ENCODE data around the gene MED13.
"Not testable (repeated sequence)": the region's sequence is repeated elsewhere in the genome, so short reads cannot be mapped to it uniquely, and the experiment has no call there.

Gene MED13

DNA sequence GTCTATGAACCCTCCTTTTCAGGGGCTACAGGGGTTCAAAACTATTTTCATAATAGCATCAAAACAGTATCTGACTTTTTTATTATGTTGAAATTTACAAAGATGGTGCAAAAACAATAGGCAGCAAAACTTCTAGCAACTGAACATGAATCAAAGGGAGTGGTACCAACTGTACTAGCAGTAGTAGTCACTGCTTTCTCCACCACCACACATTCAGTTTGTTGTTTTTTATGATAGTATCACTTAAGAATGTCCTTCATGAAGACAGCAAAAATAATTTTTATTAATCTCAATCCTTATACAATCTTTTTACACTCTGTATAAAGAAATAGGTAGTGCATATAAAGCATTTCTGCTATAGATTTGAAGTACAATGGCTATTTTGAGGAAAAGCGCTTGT, 47.6 kb downstream of the MED13 start:
- Histone ChIP-seq H3K36me3 (ENCODE audit: control insufficient read depth, insufficient read depth, low read length, severe bottlenecking) (peaks cover 51% of the 10 kb centered on the region), H3K4me3 (ENCODE audit: low read length) (no peak overlapping the region), H3K9ac (ENCODE audit: low read length) (no peak overlapping the region), H3K4me1 (ENCODE audit: control insufficient read depth, insufficient read depth, low read length) (peaks cover 11% of the 10 kb centered on the region), H3K9me3 (ENCODE audit: control insufficient read depth, low read length) (no peaks in the 10 kb centered on the region), H3K27me3 (replicated peaks; ENCODE audit: control insufficient read depth, insufficient read depth, low read length) (no peaks in the 10 kb centered on the region)
- DNase-seq (ENCODE audit: low read depth) = peak; percentile 44

DNA sequence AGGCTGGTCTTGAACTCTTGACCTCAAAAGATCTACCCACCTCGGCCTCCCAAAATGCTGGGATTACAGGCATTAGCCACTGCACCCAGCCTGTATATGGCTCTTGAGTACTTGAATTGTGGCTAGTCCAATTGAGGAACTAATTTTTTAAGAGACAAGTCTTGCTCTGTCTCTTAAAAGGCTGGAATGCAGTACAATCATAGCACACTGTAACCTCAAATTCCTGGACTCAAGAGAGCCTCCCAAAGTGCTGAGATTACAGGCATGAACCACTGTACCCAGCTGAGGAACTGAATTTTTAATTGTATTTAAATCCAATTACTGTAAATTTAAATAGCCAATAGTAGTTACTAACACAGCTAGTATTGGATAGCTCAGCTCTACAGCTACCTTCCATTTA, 50.6 kb downstream of the MED13 start:
- Histone ChIP-seq H3K36me3 (ENCODE audit: control insufficient read depth, insufficient read depth, low read length, severe bottlenecking) (peaks cover 64% of the 10 kb centered on the region), H3K4me3 (ENCODE audit: low read length) (no peak overlapping the region), H3K9me3 (ENCODE audit: control insufficient read depth, low read length) (no peaks in the 10 kb centered on the region), H3K4me1 (ENCODE audit: control insufficient read depth, insufficient read depth, low read length) (peaks cover 11% of the 10 kb centered on the region), H3K9ac (ENCODE audit: low read length) (no peak overlapping the region), H3K27me3 (replicated peaks; ENCODE audit: control insufficient read depth, insufficient read depth, low read length) (no peaks in the 10 kb centered on the region)
- DNase-seq (ENCODE audit: low read depth) = peak; percentile 40

DNA sequence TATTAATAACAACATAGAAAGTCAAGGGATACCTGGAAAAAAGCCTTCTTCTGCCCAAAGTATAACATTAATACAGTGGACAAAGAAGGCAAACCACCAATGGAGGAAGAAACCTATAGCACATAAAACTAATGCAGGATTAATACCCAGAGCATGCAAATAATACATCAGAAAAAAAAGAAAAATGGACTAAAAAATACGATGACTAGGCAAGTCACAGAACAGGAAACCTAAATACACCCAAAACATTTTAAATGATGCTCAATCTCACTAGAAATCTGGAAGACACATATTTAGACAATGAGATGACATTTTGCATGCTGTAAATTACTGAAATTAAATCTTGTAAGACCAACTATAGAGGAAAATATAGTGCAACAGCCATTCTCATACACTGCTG, 55.9 kb downstream of the MED13 start:
- Histone ChIP-seq H3K4me3 (ENCODE audit: low read length) (no peak overlapping the region), H3K9ac (ENCODE audit: low read length) (no peak overlapping the region), H3K36me3 (ENCODE audit: control insufficient read depth, insufficient read depth, low read length, severe bottlenecking) (peaks cover 57% of the 10 kb centered on the region), H3K4me1 (ENCODE audit: control insufficient read depth, insufficient read depth, low read length) (no peaks in the 10 kb centered on the region), H3K9me3 (ENCODE audit: control insufficient read depth, low read length) (no peaks in the 10 kb centered on the region), H3K27me3 (replicated peaks; ENCODE audit: control insufficient read depth, insufficient read depth, low read length) (no peaks in the 10 kb centered on the region)
- no peak for DNase-seq (ENCODE audit: low read depth)

DNA sequence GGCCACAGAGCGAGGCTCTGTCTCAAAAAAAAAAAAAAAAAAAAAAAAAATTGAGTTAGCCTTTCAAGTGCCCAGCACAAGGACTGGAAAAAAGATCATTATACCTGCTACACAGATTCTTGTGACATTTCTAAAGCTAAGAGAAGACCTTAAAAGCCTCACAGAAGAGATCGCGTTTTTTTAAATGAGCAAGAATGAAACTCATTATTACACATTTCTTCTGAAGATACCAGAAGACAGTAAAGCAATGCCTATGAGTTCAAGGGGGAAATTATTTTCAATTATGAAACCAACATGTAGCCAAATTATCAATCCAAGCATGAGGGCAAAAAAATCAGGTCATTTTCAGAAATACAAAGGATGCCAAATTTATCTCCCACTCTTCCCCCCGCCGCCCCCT, 56.8 kb downstream of the MED13 start:
- Histone ChIP-seq H3K36me3 (ENCODE audit: control insufficient read depth, insufficient read depth, low read length, severe bottlenecking) (peaks cover 55% of the 10 kb centered on the region), H3K9me3 (ENCODE audit: control insufficient read depth, low read length) (no peaks in the 10 kb centered on the region), H3K27me3 (replicated peaks; ENCODE audit: control insufficient read depth, insufficient read depth, low read length) (no peaks in the 10 kb centered on the region), H3K4me1 (ENCODE audit: control insufficient read depth, insufficient read depth, low read length) (no peaks in the 10 kb centered on the region), H3K9ac (ENCODE audit: low read length) (no peak overlapping the region), H3K4me3 (ENCODE audit: low read length) (no peak overlapping the region)
- no peak for DNase-seq (ENCODE audit: low read depth)

DNA sequence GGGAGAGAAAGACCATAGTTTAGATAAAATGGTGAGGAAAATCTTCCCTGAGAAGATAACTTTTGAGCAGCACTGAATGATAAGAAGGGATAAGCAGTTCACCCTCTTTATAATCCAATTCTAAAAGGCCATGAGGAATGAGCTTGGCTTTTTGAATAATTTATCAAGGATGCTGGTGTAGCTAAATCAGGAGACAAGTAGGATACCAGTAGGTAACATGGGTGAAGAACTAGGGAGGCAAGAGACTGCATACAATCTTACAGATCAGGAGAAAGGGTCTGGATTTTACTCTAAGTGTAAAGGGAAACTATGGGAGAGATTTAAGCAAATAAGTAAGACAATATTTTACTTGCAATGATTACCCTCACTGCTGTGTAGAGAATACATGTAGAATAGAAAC, 60.7 kb downstream of the MED13 start:
- Histone ChIP-seq H3K36me3 (ENCODE audit: control insufficient read depth, insufficient read depth, low read length, severe bottlenecking) (peaks cover 48% of the 10 kb centered on the region), H3K4me3 (ENCODE audit: low read length) (no peak overlapping the region), H3K9me3 (ENCODE audit: control insufficient read depth, low read length) (no peaks in the 10 kb centered on the region), H3K9ac (ENCODE audit: low read length) (no peak overlapping the region), H3K4me1 (ENCODE audit: control insufficient read depth, insufficient read depth, low read length) (no peaks in the 10 kb centered on the region), H3K27me3 (replicated peaks; ENCODE audit: control insufficient read depth, insufficient read depth, low read length) (no peaks in the 10 kb centered on the region)
- no peak for DNase-seq (ENCODE audit: low read depth)

DNA sequence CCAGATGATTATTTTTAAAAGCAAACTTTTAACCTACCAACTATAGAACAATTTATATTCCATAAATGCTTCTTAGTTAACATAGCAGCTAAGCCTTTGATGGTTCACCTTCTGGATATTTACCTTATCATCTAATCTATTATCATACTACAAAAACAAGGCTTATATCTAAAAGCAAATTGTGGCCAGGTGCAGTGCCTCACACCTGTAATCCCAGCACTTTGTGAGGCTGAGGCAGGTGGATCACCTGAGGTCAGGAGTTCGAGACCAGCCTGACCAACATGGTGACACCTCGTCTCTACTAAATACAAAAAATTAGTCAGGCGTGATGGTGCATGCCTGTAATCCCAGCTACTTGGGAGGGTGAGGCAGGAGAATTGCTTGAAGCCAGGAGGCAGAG, 61.9 kb downstream of the MED13 start:
- not testable (repeated sequence) for H3K4me1 ChIP-seq (ENCODE audit: control insufficient read depth, insufficient read depth, low read length); H3K9me3 ChIP-seq (ENCODE audit: control insufficient read depth, low read length); H3K4me3 ChIP-seq (ENCODE audit: low read length); DNase-seq (ENCODE audit: low read depth); H3K27me3 ChIP-seq (replicated peaks; ENCODE audit: control insufficient read depth, insufficient read depth, low read length); H3K9ac ChIP-seq (ENCODE audit: low read length)
- H3K36me3 ChIP-seq (ENCODE audit: control insufficient read depth, insufficient read depth, low read length, severe bottlenecking) = peaks cover 43% of the 10 kb centered on the region

DNA sequence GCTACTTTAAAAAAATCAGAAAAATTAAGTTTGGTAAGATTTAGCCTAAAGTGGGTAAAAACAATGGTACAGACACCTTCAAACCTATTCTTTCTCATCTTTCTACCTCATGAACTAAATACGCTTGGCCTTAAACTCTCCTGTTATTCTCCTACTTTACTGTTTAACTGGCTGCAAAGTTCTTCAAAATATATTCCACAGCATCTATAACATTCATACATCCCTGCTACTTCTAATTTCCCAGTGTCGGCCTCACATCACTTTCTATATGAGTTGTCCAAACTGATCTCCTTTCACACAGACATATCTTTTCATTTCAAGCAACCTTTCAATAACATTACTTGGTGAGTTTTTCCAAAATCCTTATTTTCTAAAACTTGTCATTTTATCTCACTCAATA, 64.0 kb downstream of the MED13 start:
- Histone ChIP-seq H3K4me1 (ENCODE audit: control insufficient read depth, insufficient read depth, low read length) (peaks cover 16% of the 10 kb centered on the region), H3K9me3 (ENCODE audit: control insufficient read depth, low read length) (no peaks in the 10 kb centered on the region), H3K9ac (ENCODE audit: low read length) (no peak overlapping the region), H3K4me3 (ENCODE audit: low read length) (no peak overlapping the region), H3K36me3 (ENCODE audit: control insufficient read depth, insufficient read depth, low read length, severe bottlenecking) (peaks cover 43% of the 10 kb centered on the region), H3K27me3 (replicated peaks; ENCODE audit: control insufficient read depth, insufficient read depth, low read length) (no peaks in the 10 kb centered on the region)
- no peak for DNase-seq (ENCODE audit: low read depth)

DNA sequence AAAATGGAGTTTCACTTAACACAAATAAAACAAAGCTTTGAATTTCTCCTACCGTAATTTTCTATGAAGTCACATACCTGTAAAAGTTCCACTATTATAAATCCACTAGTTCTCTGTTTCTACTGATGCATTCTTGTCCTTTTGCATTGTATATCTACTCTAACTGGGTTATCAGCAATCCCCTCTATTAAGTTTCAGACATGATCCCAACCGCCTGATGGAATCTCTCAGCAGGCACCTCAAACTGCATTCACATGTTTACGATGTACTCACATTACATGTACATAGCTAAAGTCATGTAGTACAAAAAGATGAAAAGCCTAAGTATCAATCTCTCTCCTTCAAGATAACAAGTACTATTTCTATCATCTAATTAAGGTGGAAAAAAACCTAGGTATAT, 64.9 kb downstream of the MED13 start:
- Histone ChIP-seq H3K4me1 (ENCODE audit: control insufficient read depth, insufficient read depth, low read length) (peaks cover 16% of the 10 kb centered on the region), H3K9me3 (ENCODE audit: control insufficient read depth, low read length) (no peaks in the 10 kb centered on the region), H3K27me3 (replicated peaks; ENCODE audit: control insufficient read depth, insufficient read depth, low read length) (no peaks in the 10 kb centered on the region), H3K9ac (ENCODE audit: low read length) (no peak overlapping the region), H3K36me3 (ENCODE audit: control insufficient read depth, insufficient read depth, low read length, severe bottlenecking) (peaks cover 40% of the 10 kb centered on the region), H3K4me3 (ENCODE audit: low read length) (no peak overlapping the region)
- DNase-seq (ENCODE audit: low read depth) = no peak

DNA sequence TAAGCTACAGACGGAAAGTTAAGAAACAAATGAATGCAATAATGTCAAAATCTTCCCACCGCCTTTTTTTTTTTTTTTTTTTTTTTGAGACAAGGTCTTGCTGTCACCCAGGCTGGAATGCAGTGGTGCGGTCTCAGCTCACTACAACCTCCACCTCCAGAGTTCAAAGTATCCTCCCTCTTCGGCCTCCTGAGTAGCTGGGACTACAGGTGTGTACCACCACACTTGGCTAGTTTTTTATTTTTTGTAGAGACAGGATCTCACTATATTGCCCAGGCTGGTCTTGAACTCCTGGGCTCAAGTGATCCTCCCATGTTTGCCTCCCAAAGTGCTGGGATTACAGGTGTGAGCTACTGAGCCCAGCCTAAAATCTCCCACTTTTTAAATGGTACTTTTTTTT, 66.5 kb downstream of the MED13 start:
- peaks cover 16% of the 10 kb centered on the region for H3K4me1 ChIP-seq (ENCODE audit: control insufficient read depth, insufficient read depth, low read length)
- H3K4me3 ChIP-seq (ENCODE audit: low read length); DNase-seq (ENCODE audit: low read depth); H3K9me3 ChIP-seq (ENCODE audit: control insufficient read depth, low read length); H3K27me3 ChIP-seq (replicated peaks; ENCODE audit: control insufficient read depth, insufficient read depth, low read length); H3K9ac ChIP-seq (ENCODE audit: low read length): not testable (repeated sequence)
- peaks cover 46% of the 10 kb centered on the region for H3K36me3 ChIP-seq (ENCODE audit: control insufficient read depth, insufficient read depth, low read length, severe bottlenecking)

DNA sequence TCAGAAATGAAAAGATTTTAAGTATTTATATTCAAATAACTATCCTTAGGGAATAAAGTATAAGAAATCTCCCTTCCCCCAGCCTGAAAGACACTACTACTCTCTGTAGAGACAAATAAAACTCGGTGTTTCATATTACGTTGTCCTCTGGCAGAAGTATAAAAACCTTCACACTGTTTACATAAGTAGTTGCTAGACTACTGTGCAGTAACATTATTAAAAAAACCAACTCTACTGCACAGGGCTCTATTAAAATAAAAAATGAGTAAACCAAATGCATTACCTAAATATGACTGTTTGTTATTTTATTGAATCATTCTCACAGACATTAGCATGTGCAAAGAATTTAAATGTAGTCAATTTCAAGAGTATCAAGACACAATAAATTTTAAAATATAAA, 67.4 kb downstream of the MED13 start:
- no peaks in the 10 kb centered on the region for H3K27me3 ChIP-seq (replicated peaks; ENCODE audit: control insufficient read depth, insufficient read depth, low read length)
- peak; percentile 42 for DNase-seq (ENCODE audit: low read depth)
- H3K4me1 ChIP-seq (ENCODE audit: control insufficient read depth, insufficient read depth, low read length) = peaks cover 16% of the 10 kb centered on the region
- peaks cover 42% of the 10 kb centered on the region for H3K36me3 ChIP-seq (ENCODE audit: control insufficient read depth, insufficient read depth, low read length, severe bottlenecking)
- no peak overlapping the region for H3K9ac ChIP-seq (ENCODE audit: low read length)
- H3K9me3 ChIP-seq (ENCODE audit: control insufficient read depth, low read length) = no peaks in the 10 kb centered on the region
- no peak overlapping the region for H3K4me3 ChIP-seq (ENCODE audit: low read length)

DNA sequence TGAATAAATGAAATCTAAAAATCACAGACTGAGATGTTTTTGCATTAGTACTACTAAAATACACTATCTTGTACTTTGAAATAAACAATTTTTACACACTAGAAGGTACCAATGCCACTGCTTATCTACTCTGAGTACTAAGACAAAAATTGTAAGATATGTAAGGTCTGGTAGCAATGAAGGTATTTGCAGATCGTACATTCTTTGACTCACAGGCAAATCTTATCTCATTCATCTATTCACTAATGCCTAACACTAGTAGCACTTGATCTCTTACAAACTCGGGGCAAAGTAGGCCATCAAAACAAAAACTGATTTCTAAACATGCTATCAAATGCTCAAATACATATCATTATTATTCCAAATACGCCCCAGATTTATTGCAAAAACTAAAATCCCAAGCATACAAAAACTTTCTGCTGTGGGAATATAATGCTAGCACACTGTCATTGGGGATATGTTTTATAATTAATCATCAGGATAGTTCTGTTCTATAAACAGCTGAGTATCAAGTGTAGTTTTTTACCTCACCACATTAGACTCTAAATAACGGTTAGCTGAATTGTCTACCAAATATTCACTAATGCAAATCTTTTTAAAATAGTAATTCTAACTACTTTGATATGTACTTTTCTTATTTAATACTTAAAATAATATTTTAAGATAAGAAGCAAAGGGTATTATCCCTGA, 68.0 kb downstream of the MED13 start:
- Histone ChIP-seq H3K36me3 (ENCODE audit: control insufficient read depth, insufficient read depth, low read length, severe bottlenecking) (peaks cover 46% of the 10 kb centered on the region), H3K9me3 (ENCODE audit: control insufficient read depth, low read length) (no peaks in the 10 kb centered on the region), H3K9ac (ENCODE audit: low read length) (no peak overlapping the region), H3K4me1 (ENCODE audit: control insufficient read depth, insufficient read depth, low read length) (peaks cover 16% of the 10 kb centered on the region), H3K4me3 (ENCODE audit: low read length) (no peak overlapping the region), H3K27me3 (replicated peaks; ENCODE audit: control insufficient read depth, insufficient read depth, low read length) (no peaks in the 10 kb centered on the region)
- DNase-seq (ENCODE audit: low read depth) = no peak

DNA sequence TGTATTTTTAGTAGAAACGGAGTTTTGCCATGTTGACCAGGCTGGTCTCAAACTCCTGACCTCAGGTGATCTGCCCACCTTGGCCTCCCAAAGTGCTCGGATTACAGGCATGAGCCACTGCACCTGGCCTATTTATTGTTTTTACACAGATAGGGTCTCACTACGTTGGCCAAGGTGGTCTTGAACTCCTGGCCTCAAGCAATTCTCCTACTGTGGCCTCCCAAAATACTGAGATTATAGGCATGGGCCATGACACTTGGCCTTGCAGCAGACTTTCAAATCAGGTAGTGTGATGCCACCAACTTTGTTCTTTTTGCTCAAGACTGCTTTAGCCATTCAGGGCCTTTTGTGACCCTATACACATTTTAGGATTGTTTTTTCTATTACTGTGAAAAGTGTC, 75.6 kb downstream of the MED13 start:
- H3K4me3 ChIP-seq (ENCODE audit: low read length) = no peak overlapping the region
- no peak for DNase-seq (ENCODE audit: low read depth)
- no peaks in the 10 kb centered on the region for H3K4me1 ChIP-seq (ENCODE audit: control insufficient read depth, insufficient read depth, low read length)
- no peak overlapping the region for H3K9ac ChIP-seq (ENCODE audit: low read length)
- H3K27me3 ChIP-seq (replicated peaks; ENCODE audit: control insufficient read depth, insufficient read depth, low read length) = no peaks in the 10 kb centered on the region
- H3K9me3 ChIP-seq (ENCODE audit: control insufficient read depth, low read length) = no peaks in the 10 kb centered on the region
- H3K36me3 ChIP-seq (ENCODE audit: control insufficient read depth, insufficient read depth, low read length, severe bottlenecking) = peaks cover 84% of the 10 kb centered on the region

Measured in adipocyte (in vitro differentiated cells).